Fibroblast of lung (primary cell): ENCODE measurements around the gene CTNNBIP1. TPM values are rescaled to one million over a fixed set of nuclear protein-coding genes. Genes with fewer than 3 reads are reported as not detected.

Experiments
- DNase-seq, 2 donors: peaks; one replicate each; pipeline versions ENCODE4 v3.0.0 to v3.0.0-alpha.2; 2010; ENCODE audit warnings: low read depth in 2 of 2
- H2AFZ ChIP-seq: 2 replicates; pipeline ENCODE4 v1.5.1; 2012; ENCODE audit warnings: low read length, control low read depth, inconsistent platforms
- H3K27ac ChIP-seq: 2 replicates; pipeline ENCODE4 v1.5.1; 2011; ENCODE audit warnings: low read length, control low read depth; ENCODE audit not compliant: insufficient read depth
- H3K27me3 ChIP-seq: 2 replicates; pipeline ENCODE4 v1.5.1; 2011; ENCODE audit warnings: mild to moderate bottlenecking, low read length; ENCODE audit not compliant: control insufficient read depth, insufficient read depth
- H3K36me3 ChIP-seq: 2 replicates; pipeline ENCODE4 v1.5.1; 2011; ENCODE audit warnings: low read length; ENCODE audit not compliant: control insufficient read depth, insufficient read depth
- H3K4me1 ChIP-seq: 2 replicates; pipeline ENCODE4 v1.5.1; 2011; ENCODE audit warnings: low read length; ENCODE audit not compliant: control insufficient read depth, insufficient read depth; ENCODE audit errors: extremely low read depth
- H3K4me2 ChIP-seq: 2 replicates; pipeline ENCODE4 v1.5.1; 2011; ENCODE audit warnings: low read length, control low read depth; ENCODE audit not compliant: insufficient read depth; ENCODE audit errors: extremely low read depth
- H3K4me3 ChIP-seq, 4 experiments: fragments of 200-600 bp in 1 of 4; sonication (generic) in 1 of 4; replicated peaks in 1 of 4; 2 replicates each; pipeline ENCODE4 v1.5.1; 2011 to 2016; ENCODE audit warnings: low read length in 4 of 4, low read depth in 3 of 4, mild to moderate bottlenecking in 3 of 4, control low read depth in 2 of 4, inconsistent platforms in 1 of 4, mixed read lengths in 1 of 4; ENCODE audit not compliant: insufficient read depth in 1 of 4; ENCODE audit errors: control extremely low read depth in 1 of 4
- H3K79me2 ChIP-seq: 2 replicates; pipeline ENCODE4 v1.5.1; 2012; ENCODE audit warnings: mild to moderate bottlenecking, low read length, inconsistent platforms; ENCODE audit not compliant: control insufficient read depth, insufficient read depth
- H3K9ac ChIP-seq: 2 replicates; pipeline ENCODE4 v1.5.1; 2011; ENCODE audit warnings: mild to moderate bottlenecking, low read length, control low read depth; ENCODE audit not compliant: insufficient read depth
- H3K9me3 ChIP-seq: 2 replicates; pipeline ENCODE4 v1.5.1; 2012; ENCODE audit warnings: low read depth, low read length; ENCODE audit not compliant: control insufficient read depth, insufficient read depth
- H4K20me1 ChIP-seq: 2 replicates; pipeline ENCODE4 v1.5.1; 2011; ENCODE audit warnings: low read length; ENCODE audit not compliant: control insufficient read depth, insufficient read depth; ENCODE audit errors: extremely low read depth
- EZH2 ChIP-seq: IDR thresholded peaks from 2 replicates; pipeline ENCODE4 v1.5.1; 2012; ENCODE audit warnings: low read length, control low read depth, mild to moderate bottlenecking; ENCODE audit errors: missing control alignments
- polyA plus RNA-seq, 2 donors: library from polyadenylated mRNA; depleted of rRNA in 1 of 2; stranded (reverse) in 1 of 2; unstranded in 1 of 2; fragments of >200 nt; gene quantifications; 2 replicates each; pipeline ENCODE4 v1.2.1, GENCODE V29; 2011 to 2012; ENCODE audit warnings: missing spikeins in 1 of 2
- total RNA-seq: library from RNA; depleted of rRNA; stranded (reverse); fragments of >200 nt; gene quantifications from 2 replicates; pipeline ENCODE4 v1.2.1, GENCODE V29; 2014
- TF ChIP-seq, protein P1 (sequence below), 2 donors: IDR thresholded peaks in 1 of 2; conservative IDR thresholded peaks in 1 of 2; 1 replicate in 1 of 2; 2 replicates in 1 of 2; pipeline ENCODE4 v1.5.1; 2011 to 2012; ENCODE audit warnings: low read length in 2 of 2, control low read depth in 1 of 2, inconsistent platforms in 1 of 2, low read depth in 1 of 2, mild to moderate bottlenecking in 1 of 2

The CTNNBIP1 gene
- total and polyA plus RNA-seq, 2 donors (not counting 1 experiment from before 2014, with no cell fraction given): 16.5 to 19.0 TPM

DNA sequence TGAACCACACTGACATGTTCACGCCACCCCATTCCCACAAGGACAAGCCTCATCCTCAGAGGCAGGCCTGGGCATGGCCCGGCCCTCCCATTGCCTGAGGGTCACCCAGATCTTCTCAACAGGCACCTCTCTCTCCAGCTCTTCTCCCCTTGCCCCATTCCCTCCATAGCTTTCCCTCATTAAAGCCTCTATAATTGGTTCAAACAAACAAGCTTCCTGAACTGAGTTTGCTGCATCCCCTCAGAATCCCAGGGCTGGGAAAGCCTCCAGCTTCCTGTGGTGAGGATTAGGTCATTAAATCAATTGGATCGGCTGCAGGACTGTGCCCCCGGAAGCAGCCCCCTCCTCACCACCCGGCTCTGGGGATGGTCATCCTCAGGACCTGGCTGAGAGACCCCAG is 18.9 kb downstream of the CTNNBIP1 start:
- no peaks in the 10 kb centered on the region for H4K20me1 ChIP-seq
- peak in 1 of 2 donors; percentile 60 for DNase-seq
- no peaks in the 10 kb centered on the region for H3K27me3 ChIP-seq
- H3K79me2 ChIP-seq: no peaks in the 10 kb centered on the region
- TF ChIP-seq EZH2: no peak
- TF ChIP-seq, protein P1, sequence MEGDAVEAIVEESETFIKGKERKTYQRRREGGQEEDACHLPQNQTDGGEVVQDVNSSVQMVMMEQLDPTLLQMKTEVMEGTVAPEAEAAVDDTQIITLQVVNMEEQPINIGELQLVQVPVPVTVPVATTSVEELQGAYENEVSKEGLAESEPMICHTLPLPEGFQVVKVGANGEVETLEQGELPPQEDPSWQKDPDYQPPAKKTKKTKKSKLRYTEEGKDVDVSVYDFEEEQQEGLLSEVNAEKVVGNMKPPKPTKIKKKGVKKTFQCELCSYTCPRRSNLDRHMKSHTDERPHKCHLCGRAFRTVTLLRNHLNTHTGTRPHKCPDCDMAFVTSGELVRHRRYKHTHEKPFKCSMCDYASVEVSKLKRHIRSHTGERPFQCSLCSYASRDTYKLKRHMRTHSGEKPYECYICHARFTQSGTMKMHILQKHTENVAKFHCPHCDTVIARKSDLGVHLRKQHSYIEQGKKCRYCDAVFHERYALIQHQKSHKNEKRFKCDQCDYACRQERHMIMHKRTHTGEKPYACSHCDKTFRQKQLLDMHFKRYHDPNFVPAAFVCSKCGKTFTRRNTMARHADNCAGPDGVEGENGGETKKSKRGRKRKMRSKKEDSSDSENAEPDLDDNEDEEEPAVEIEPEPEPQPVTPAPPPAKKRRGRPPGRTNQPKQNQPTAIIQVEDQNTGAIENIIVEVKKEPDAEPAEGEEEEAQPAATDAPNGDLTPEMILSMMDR (conservative IDR thresholded peaks at IDR 0.05 in 1 of 2, IDR thresholded peaks at IDR 0.05 in 1 of 2; ENCODE audit: low read depth in 1 of 2, low read length in 2 of 2): no peak
- peak overlapping the region; percentile 1 for H3K4me2 ChIP-seq
- no peak overlapping the region for H3K4me3 ChIP-seq
- H3K27ac ChIP-seq: peak overlapping the region; percentile 51
- no peak overlapping the region for H3K9ac ChIP-seq
- H3K9me3 ChIP-seq: no peaks in the 10 kb centered on the region
- H2AFZ ChIP-seq: no peak overlapping the region
- no peaks in the 10 kb centered on the region for H3K36me3 ChIP-seq
- H3K4me1 ChIP-seq: peaks cover 35% of the 10 kb centered on the region

DNA sequence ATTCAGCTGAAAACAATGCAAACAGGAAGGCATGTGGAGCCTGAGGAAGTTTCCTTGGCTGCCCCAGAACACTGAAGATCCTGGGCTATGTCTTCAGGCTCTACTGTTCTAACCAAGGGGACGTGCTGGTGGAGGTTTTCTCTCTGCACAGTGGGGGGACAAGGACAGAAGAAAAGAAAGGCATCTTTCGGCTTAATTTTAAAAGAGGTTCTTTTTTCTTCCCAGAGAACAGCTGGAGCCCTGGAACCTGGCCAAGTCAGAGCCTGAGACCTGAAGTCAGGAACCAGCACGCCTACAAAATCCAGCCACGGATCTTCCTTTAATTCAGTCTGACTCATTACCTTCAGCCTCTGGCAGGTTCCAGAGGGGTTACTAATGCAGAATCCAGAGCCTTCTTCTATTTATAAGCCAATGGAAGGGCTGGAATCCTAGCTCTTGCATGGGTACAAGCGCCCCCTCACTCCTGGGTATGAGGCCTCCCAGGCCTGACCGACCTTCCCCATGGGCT is 19.8 kb downstream of the CTNNBIP1 start:
- peak; percentile 83 to 96 for DNase-seq
- H3K4me3 ChIP-seq: no peak overlapping the region
- no peaks in the 10 kb centered on the region for H3K9me3 ChIP-seq
- H2AFZ ChIP-seq: no peak overlapping the region
- no peaks in the 10 kb centered on the region for H3K79me2 ChIP-seq
- H3K27me3 ChIP-seq: no peaks in the 10 kb centered on the region
- no peak for TF ChIP-seq EZH2
- TF ChIP-seq, protein P1 (conservative IDR thresholded peaks at IDR 0.05 in 1 of 2, IDR thresholded peaks at IDR 0.05 in 1 of 2; ENCODE audit: low read depth in 1 of 2, low read length in 2 of 2): no peak
- H3K27ac ChIP-seq: peak overlapping the region; percentile 51
- no peak overlapping the region for H3K9ac ChIP-seq
- no peaks in the 10 kb centered on the region for H4K20me1 ChIP-seq
- no peaks in the 10 kb centered on the region for H3K36me3 ChIP-seq
- H3K4me1 ChIP-seq: peaks cover 35% of the 10 kb centered on the region
- peak overlapping the region; percentile 55 for H3K4me2 ChIP-seq

DNA sequence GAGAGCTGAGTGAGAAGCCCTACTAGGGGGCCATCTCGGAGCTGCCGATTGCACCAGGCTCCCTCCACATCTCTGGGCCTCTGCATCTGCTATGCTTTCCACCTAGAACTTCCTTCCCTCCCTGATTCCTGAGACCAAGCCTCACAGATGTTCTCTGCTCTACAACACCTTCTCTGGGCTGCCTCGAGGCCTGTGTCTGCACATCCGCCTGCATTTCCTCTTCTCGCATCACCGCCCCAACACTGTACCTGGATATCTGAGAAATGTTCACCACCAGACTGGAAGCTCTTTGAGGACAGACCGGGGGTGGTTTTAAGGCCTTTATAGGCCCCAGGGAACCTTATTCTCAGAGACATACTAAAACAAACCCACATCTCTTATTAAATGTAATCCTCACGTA is 20.7 kb downstream of the CTNNBIP1 start:
- no peaks in the 10 kb centered on the region for H4K20me1 ChIP-seq
- DNase-seq: no peak
- H3K4me1 ChIP-seq: peaks cover 35% of the 10 kb centered on the region
- H3K36me3 ChIP-seq: no peaks in the 10 kb centered on the region
- no peak for TF ChIP-seq EZH2
- TF ChIP-seq, protein P1 (conservative IDR thresholded peaks at IDR 0.05 in 1 of 2, IDR thresholded peaks at IDR 0.05 in 1 of 2; ENCODE audit: low read depth in 1 of 2, low read length in 2 of 2): no peak
- H3K9me3 ChIP-seq: no peaks in the 10 kb centered on the region
- no peak overlapping the region for H3K4me2 ChIP-seq
- H2AFZ ChIP-seq: no peak overlapping the region
- H3K79me2 ChIP-seq: no peaks in the 10 kb centered on the region
- H3K27me3 ChIP-seq: no peaks in the 10 kb centered on the region
- no peak overlapping the region for H3K27ac ChIP-seq
- H3K9ac ChIP-seq: no peak overlapping the region
- no peak overlapping the region for H3K4me3 ChIP-seq
